Measurements from ENCODE around the gene ZNF778. TPM values are rescaled to one million over a fixed set of nuclear protein-coding genes. Genes with fewer than 3 reads are reported as not detected.

ZNF778 gene
- total and polyA plus RNA-seq, 2 of the 13 experiments (the other 11 are each of a cell fraction or from before 2014, with no cell fraction given) = 3.8 to 7.2 TPM

DNA sequence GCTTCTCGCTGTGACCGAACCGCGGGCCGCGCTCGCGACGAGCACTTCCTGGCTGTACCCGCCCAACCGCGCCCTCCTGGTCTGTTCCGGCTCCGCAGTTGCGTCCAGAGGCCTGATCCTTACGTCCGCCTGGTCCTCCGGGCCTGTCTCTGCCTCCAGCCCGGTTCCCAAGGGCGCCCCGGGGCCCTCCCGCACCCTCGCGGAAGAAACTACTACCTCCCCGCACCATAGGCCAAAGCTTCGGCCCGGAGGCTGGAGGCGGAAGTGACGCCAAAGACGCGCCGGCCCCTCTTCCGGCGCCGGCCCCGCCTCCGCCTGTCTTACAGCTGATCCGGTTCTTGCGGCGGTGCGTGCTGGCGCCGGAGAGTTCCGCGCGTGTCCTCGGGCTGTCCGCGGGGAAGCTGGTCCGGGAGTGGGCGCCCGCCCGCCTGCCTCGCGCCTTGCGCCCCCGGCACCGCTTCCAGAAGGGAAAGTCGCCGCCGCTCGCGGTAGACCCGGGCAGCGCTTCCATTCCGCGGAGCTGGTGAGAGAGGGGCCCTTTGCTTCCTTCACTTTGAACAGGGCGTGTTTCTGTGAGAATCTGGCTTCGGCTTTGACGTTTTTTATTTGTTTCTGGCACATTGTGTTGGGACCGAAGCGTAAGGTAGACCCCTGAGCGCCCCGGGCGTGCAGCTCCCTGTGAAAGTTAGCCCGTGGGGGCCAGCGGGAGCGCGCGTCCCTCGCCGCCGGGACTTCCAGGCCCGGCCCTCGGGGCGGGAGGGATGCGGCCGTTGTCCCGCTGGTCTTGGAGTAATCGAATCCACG is at the start of gene ZNF778 (continued):
- no peak; the same call in 1 of the 2 replicates for TF ChIP-seq ZNF570 (CRISPR knock-in tag; IDR thresholded peaks at IDR 0.05; ENCODE audit: borderline replicate concordance)
- no peak for TF ChIP-seq ARNT (IDR thresholded peaks at IDR 0.05)
- no peak for TF ChIP-seq GTF2F1 (IDR thresholded peaks at IDR 0.05; ENCODE audit: low read length)
- peak; percentile 79; the same call in 1 of the 2 replicates for TF ChIP-seq ZNF503 (CRISPR knock-in tag; IDR thresholded peaks at IDR 0.05)
- peak; percentile 63; the same call in 1 of the 2 replicates for TF ChIP-seq REPIN1 (CRISPR knock-in tag; IDR thresholded peaks at IDR 0.05; ENCODE audit: borderline replicate concordance, low read depth)
- TF ChIP-seq NBN (conservative IDR thresholded peaks at IDR 0.05) = no peak
- peak; percentile 76; the same call in 1 of the 2 replicates for TF ChIP-seq ZNF761 (CRISPR knock-in tag; conservative IDR thresholded peaks at IDR 0.05)
- TF ChIP-seq MLLT10 (CRISPR knock-in tag; IDR thresholded peaks at IDR 0.05) = no peak
- TF ChIP-seq SIN3B (IDR thresholded peaks at IDR 0.05; ENCODE audit: low read length) = peak; percentile 77; the same call in 1 of the 2 replicates
- TF ChIP-seq ZNF841 (CRISPR knock-in tag; IDR thresholded peaks at IDR 0.05; ENCODE audit: borderline replicate concordance) = no peak
- TF ChIP-seq GPN1 (CRISPR knock-in tag; IDR thresholded peaks at IDR 0.05; ENCODE audit: borderline replicate concordance) = 0 out of 2 replicates have a peak, but pooled peaks have one; percentile 18
- no peak for TF ChIP-seq U2AF2 (IDR thresholded peaks at IDR 0.05; ENCODE audit: low read depth, low read length)
- TF ChIP-seq THAP8 (CRISPR knock-in tag; IDR thresholded peaks at IDR 0.05; ENCODE audit: borderline replicate concordance) = peak; percentile 69; the same call in 1 of the 2 replicates
- TF ChIP-seq KAT7 (CRISPR knock-in tag; IDR thresholded peaks at IDR 0.05; ENCODE audit: borderline replicate concordance) = peak; percentile 98; the same call in 1 of the 2 replicates
- peak; percentile 91 for TF ChIP-seq HNRNPK (IDR thresholded peaks at IDR 0.05; ENCODE audit: low read depth, low read length, poor library complexity, severe bottlenecking)
- no peak for TF ChIP-seq NFIB (CRISPR knock-in tag; IDR thresholded peaks at IDR 0.05; ENCODE audit: borderline replicate concordance)
- TF ChIP-seq ZNF773 (CRISPR knock-in tag; IDR thresholded peaks at IDR 0.05; ENCODE audit: borderline replicate concordance) = peak; percentile 91; the same call in 1 of the 2 replicates
- TF ChIP-seq CHCHD3 (CRISPR knock-in tag; IDR thresholded peaks at IDR 0.05) = peak; percentile 88; the same call in 1 of the 2 replicates
- TF ChIP-seq CC2D1A (CRISPR knock-in tag; IDR thresholded peaks at IDR 0.05) = no peak
- TF ChIP-seq TP53 (CRISPR knock-in tag; conservative IDR thresholded peaks at IDR 0.05) = peak; percentile 84
- 0 out of 2 replicates have a peak, but pooled peaks have one; percentile 78 for TF ChIP-seq ZNF724P (CRISPR knock-in tag; IDR thresholded peaks at IDR 0.05; ENCODE audit: borderline replicate concordance)
- peak; percentile 84 for TF ChIP-seq BCL3 (CRISPR knock-in tag; IDR thresholded peaks at IDR 0.05)
- peak; percentile 85 for TF ChIP-seq LBX2 (CRISPR knock-in tag; IDR thresholded peaks at IDR 0.05; ENCODE audit: borderline replicate concordance)
- TF ChIP-seq PHF21A (CRISPR knock-in tag; IDR thresholded peaks at IDR 0.05) = no peak; the same call in 1 of the 2 replicates
- TF ChIP-seq BRF2 (CRISPR knock-in tag; IDR thresholded peaks at IDR 0.05) = peak; percentile 67; the same call in 1 of the 2 replicates

All from HepG2 (cell line).